ENCODE measurements around the gene CALN1. TPM values are rescaled to one million over a fixed set of nuclear protein-coding genes. Genes with fewer than 3 reads are reported as not detected.

The CALN1 gene
- total and polyA plus RNA-seq, 11 donors: not detected

DNA sequence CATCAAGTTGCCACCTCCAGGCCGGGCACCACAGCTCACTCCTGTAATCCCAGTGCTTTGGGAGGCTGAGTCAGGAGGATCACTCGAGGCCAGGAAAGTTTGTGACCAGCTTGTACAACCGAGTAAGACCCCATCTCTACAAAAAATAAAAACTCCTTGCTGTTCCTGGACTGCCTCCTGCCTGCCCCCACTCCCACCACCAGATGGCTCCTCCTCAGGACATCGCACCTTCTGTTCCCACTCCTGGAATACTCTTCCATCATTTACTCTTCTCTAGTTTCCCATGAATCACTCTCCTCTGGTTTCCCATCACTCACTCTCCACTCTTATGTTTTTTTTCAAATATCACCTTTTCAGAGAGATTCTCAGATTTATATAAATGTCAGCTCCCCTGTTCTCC, 540.7 kb downstream of the CALN1 start:
- H3K36me3 ChIP-seq: no peaks in the 10 kb centered on the region
- H3K4me1 ChIP-seq: no peaks in the 10 kb centered on the region
- H3K4me3 ChIP-seq: no peak overlapping the region
- DNase-seq (no peak), ATAC-seq (no peak)
- no peaks in the 10 kb centered on the region for H3K27me3 ChIP-seq
- no peak overlapping the region for H3K27ac ChIP-seq
- H3K9me3 ChIP-seq: peaks cover 0 to 12% (median 3%) of the 10 kb centered on the region in 12 donors
- intact Hi-C loops (cut with DNase I): no loop called here
- WGBS, 4 donors: 69 to 78% (median 70%) methylated on average over 4 of the region's 4 CpGs
- TF ChIP-seq, protein P1, sequence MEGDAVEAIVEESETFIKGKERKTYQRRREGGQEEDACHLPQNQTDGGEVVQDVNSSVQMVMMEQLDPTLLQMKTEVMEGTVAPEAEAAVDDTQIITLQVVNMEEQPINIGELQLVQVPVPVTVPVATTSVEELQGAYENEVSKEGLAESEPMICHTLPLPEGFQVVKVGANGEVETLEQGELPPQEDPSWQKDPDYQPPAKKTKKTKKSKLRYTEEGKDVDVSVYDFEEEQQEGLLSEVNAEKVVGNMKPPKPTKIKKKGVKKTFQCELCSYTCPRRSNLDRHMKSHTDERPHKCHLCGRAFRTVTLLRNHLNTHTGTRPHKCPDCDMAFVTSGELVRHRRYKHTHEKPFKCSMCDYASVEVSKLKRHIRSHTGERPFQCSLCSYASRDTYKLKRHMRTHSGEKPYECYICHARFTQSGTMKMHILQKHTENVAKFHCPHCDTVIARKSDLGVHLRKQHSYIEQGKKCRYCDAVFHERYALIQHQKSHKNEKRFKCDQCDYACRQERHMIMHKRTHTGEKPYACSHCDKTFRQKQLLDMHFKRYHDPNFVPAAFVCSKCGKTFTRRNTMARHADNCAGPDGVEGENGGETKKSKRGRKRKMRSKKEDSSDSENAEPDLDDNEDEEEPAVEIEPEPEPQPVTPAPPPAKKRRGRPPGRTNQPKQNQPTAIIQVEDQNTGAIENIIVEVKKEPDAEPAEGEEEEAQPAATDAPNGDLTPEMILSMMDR (IDR thresholded peaks at IDR 0.05): peak in 3 of 12 donors; percentile 8 to 21 (median 11)
- no peak for TF ChIP-seq POLR2A (IDR thresholded peaks at IDR 0.05)

DNA sequence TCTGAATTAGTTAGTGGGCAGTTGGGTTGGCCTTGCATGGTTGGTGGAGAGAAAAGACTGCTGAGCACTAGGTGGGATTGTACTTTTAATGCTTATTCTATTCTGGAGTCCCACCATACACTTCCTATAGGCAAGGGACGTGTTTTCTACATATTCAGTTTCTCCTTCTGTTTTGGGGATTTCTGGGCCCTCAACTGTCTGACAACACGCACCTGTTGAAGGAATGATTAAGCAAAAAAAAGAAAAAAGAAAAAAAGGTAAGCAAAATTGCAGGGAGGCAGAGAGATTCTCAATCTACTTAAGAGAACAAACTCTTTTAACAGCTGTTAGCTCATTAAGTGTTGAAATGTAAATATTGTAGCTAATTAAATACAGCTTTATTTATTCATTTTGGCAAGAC, 541.3 kb downstream of the CALN1 start:
- no peak for DNase-seq
- TF ChIP-seq, protein P1 (IDR thresholded peaks at IDR 0.05): no peak
- TF ChIP-seq POLR2A (IDR thresholded peaks at IDR 0.05): no peak
- no peaks in the 10 kb centered on the region for H3K4me1 ChIP-seq
- WGBS, 4 donors: 58 to 65% (median 60%) methylated on average over 2 of the region's 2 CpGs
- intact Hi-C loops (cut with DNase I): no loop called here
- no peak overlapping the region for H3K4me3 ChIP-seq
- no peak overlapping the region for H3K27ac ChIP-seq
- H3K9me3 ChIP-seq: peaks cover 0 to 5% (median 0%) of the 10 kb centered on the region in 12 donors
- ATAC-seq: no peak
- no peaks in the 10 kb centered on the region for H3K27me3 ChIP-seq
- H3K36me3 ChIP-seq: no peaks in the 10 kb centered on the region

DNA sequence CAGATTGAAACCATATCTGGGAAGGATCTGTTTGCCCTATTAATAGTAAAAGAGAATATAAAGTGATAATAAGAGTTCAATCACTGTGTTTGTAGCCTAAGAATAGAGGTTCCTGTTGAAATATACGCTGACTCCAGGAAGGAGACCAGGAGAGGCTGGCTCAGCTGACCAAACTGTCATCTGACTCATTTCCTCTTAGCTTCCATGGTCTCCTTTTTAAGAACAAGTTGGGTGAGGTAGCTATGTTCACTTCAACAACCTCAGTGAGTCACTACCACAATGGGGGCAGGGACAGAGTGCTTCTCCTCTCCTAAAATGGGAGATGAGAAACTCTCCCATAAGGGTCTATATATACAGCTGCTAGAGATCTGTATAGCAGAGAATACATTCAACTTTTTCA, 543.3 kb downstream of the CALN1 start:
- H3K9me3 ChIP-seq: no peaks in the 10 kb centered on the region
- TF ChIP-seq, protein P1 (IDR thresholded peaks at IDR 0.05): no peak
- H3K27ac ChIP-seq: no peak overlapping the region
- H3K4me1 ChIP-seq: no peaks in the 10 kb centered on the region
- intact Hi-C loops (cut with DNase I): no loop called here
- ATAC-seq (no peak), DNase-seq (no peak)
- no peak overlapping the region for H3K4me3 ChIP-seq
- H3K36me3 ChIP-seq: no peaks in the 10 kb centered on the region
- H3K27me3 ChIP-seq: no peaks in the 10 kb centered on the region
- 58 to 74% (median 68%) methylated on average over 1 of the region's 1 CpG for WGBS, 4 donors

DNA sequence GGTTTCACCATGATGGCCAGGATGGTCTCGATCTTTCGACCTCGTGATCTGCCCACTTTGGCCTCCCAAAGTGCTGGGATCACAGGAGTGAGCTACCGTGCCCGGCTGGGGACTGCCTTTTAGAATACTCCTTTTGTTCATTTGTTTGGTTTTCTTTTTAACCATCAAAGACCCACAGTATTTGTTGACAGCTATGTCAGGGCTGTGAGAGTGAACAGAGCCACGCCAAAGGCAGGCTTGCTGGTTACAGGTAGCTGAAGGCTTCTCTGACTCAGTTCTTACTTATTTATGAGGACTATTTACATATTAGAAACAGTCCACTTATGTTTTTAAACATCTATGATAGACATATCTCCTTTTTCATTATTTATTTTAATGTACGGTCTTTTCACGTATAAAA, 544.5 kb downstream of the CALN1 start:
- ATAC-seq: no peak
- no peaks in the 10 kb centered on the region for H3K9me3 ChIP-seq
- intact Hi-C loops (cut with DNase I): no loop called here
- no peak overlapping the region for H3K27ac ChIP-seq
- no peaks in the 10 kb centered on the region for H3K36me3 ChIP-seq
- no peak for DNase-seq
- no peaks in the 10 kb centered on the region for H3K4me1 ChIP-seq
- 57 to 74% (median 72%) methylated on average over 8 of the region's 8 CpGs for WGBS, 4 donors
- TF ChIP-seq POLR2A (IDR thresholded peaks at IDR 0.05): no peak
- TF ChIP-seq, protein P1 (IDR thresholded peaks at IDR 0.05): no peak
- no peaks in the 10 kb centered on the region for H3K27me3 ChIP-seq
- no peak overlapping the region for H3K4me3 ChIP-seq

All from heart left ventricle (tissue), 16 donors.